HepG2 (cell line): ENCODE results near the gene MBD3. TPM values are rescaled to one million over a fixed set of nuclear protein-coding genes. Genes with fewer than 3 reads are reported as not detected.

Experiments
- ADNP ChIP-seq: sonication (generic); formaldehyde crosslinking; IDR thresholded peaks from 2 replicates; pipeline ENCODE4 v1.4.0; 2020; ENCODE audit warnings: missing genetic modification reagents
- AGO1 ChIP-seq: fragments of 200-400 bp; formaldehyde crosslinking; IDR thresholded peaks from 2 replicates; pipeline ENCODE4 v1.6.1; 2017; ENCODE audit warnings: mild to moderate bottlenecking, low read depth, low read length, moderate library complexity; ENCODE audit not compliant: poor library complexity, severe bottlenecking
- AHR ChIP-seq: IDR thresholded peaks from 2 replicates; pipeline ENCODE4 v1.6.1; 2018; ENCODE audit warnings: missing genetic modification reagents, missing compliant biosample characterization
- CBX2 ChIP-seq, 2 experiments: fragments of 200-600 bp in 1 of 2; sonication (generic); formaldehyde crosslinking in 1 of 2; IDR thresholded peaks; 2 replicates each; pipeline versions ENCODE4 v1.7.0 to v1.8.1; 2018 to 2022; ENCODE audit warnings: low read depth in 2 of 2, low read length in 1 of 2, mild to moderate bottlenecking in 1 of 2, missing genetic modification reagents in 1 of 2
- CHD2 ChIP-seq: IDR thresholded peaks from 2 replicates; pipeline ENCODE4 v1.6.1; 2011; ENCODE audit warnings: low read depth, low read length, improper control_type of control experiment
- FOXP4 ChIP-seq: sonication (generic); formaldehyde crosslinking; IDR thresholded peaks from 2 replicates; pipeline ENCODE4 v1.4.0; 2020; ENCODE audit warnings: missing genetic modification reagents
- KAT7 ChIP-seq: IDR thresholded peaks from 2 replicates; pipeline ENCODE4 v1.6.1; 2018; ENCODE audit warnings: borderline replicate concordance, missing compliant biosample characterization
- KLF12 ChIP-seq: sonication (generic); formaldehyde crosslinking; IDR thresholded peaks from 2 replicates; pipeline ENCODE4 v1.4.0; 2020; ENCODE audit warnings: missing genetic modification reagents, borderline replicate concordance
- LCORL ChIP-seq, 2 experiments: fragments of 450-650 bp in 1 of 2; sonication (generic) in 1 of 2; formaldehyde crosslinking in 1 of 2; IDR thresholded peaks; 2 replicates each; pipeline versions ENCODE4 v1.5.0 to v1.6.1; 2017 to 2020; ENCODE audit warnings: antibody characterized with exemption in 1 of 2, missing genetic modification reagents in 1 of 2
- PHF21A ChIP-seq: sonication (generic); formaldehyde crosslinking; IDR thresholded peaks from 2 replicates; pipeline ENCODE4 v1.5.0; 2020; ENCODE audit warnings: mild to moderate bottlenecking, missing genetic modification reagents
- POLR2G ChIP-seq: fragments of 200-400 bp; formaldehyde crosslinking; IDR thresholded peaks from 2 replicates; pipeline ENCODE4 v1.6.1; 2018; ENCODE audit warnings: mild to moderate bottlenecking, low read depth, low read length, moderate library complexity
- PPARG ChIP-seq: conservative IDR thresholded peaks from 2 replicates; pipeline ENCODE4 v1.6.1; 2016; ENCODE audit warnings: missing biosample characterization, missing genetic modification reagents
- RFX1 ChIP-seq: fragments of 450-650 bp; IDR thresholded peaks from 2 replicates; pipeline ENCODE4 v1.6.1; 2017
- YEATS2 ChIP-seq: sonication (generic); formaldehyde crosslinking; IDR thresholded peaks from 2 replicates; pipeline ENCODE4 v1.4.0; 2020; ENCODE audit warnings: missing genetic modification reagents, borderline replicate concordance
- YY1 ChIP-seq: IDR thresholded peaks from 2 replicates; pipeline ENCODE4 v1.6.1; 2011; ENCODE audit warnings: low read length, low read depth, moderate library complexity, mild to moderate bottlenecking; ENCODE audit not compliant: insufficient read depth, insufficient replicate concordance
- ZFP36 ChIP-seq: fragments of 150-350 bp; IDR thresholded peaks from 2 replicates; pipeline ENCODE4 v1.6.1; 2018; ENCODE audit warnings: borderline replicate concordance, low read length, low read depth; ENCODE audit not compliant: partially characterized antibody
- ZKSCAN1 ChIP-seq: fragments of 150-350 bp; IDR thresholded peaks from 2 replicates; pipeline ENCODE4 v1.6.1; 2014; ENCODE audit warnings: low read length
- ZMYM3 ChIP-seq: sonication (generic); formaldehyde crosslinking; IDR thresholded peaks from 2 replicates; pipeline ENCODE4 v1.5.1; 2020; ENCODE audit warnings: mild to moderate bottlenecking, missing genetic modification reagents
- ZNF34 ChIP-seq: sonication (generic); formaldehyde crosslinking; IDR thresholded peaks from 2 replicates; pipeline ENCODE4 v1.4.0; 2020; ENCODE audit warnings: mild to moderate bottlenecking, missing genetic modification reagents, borderline replicate concordance
- ZNF362 ChIP-seq: sonication (generic); formaldehyde crosslinking; IDR thresholded peaks from 2 replicates; pipeline ENCODE4 v1.4.0; 2020; ENCODE audit warnings: missing genetic modification reagents, mild to moderate bottlenecking, borderline replicate concordance
- ZNF432 ChIP-seq: sonication (generic); formaldehyde crosslinking; IDR thresholded peaks from 2 replicates; pipeline ENCODE4 v1.5.0; 2020; ENCODE audit warnings: missing genetic modification reagents, mild to moderate bottlenecking, borderline replicate concordance
- ZNF547 ChIP-seq: sonication (generic); formaldehyde crosslinking; IDR thresholded peaks from 2 replicates; pipeline ENCODE4 v1.5.1; 2020; ENCODE audit warnings: mild to moderate bottlenecking, missing genetic modification reagents
- ZNF570 ChIP-seq: sonication (generic); formaldehyde crosslinking; IDR thresholded peaks from 2 replicates; pipeline ENCODE4 v1.4.0; 2020; ENCODE audit warnings: mild to moderate bottlenecking, missing genetic modification reagents, borderline replicate concordance
- ZNF589 ChIP-seq: sonication (generic); formaldehyde crosslinking; conservative IDR thresholded peaks from 2 replicates; pipeline ENCODE4 v1.8.0; 2022; ENCODE audit warnings: mild to moderate bottlenecking, moderate library complexity, missing genetic modification reagents
- ZNF710 ChIP-seq: sonication (generic); formaldehyde crosslinking; IDR thresholded peaks from 2 replicates; pipeline ENCODE4 v1.5.0; 2020; ENCODE audit warnings: mild to moderate bottlenecking, missing genetic modification reagents, borderline replicate concordance
- ZNF761 ChIP-seq: sonication (generic); formaldehyde crosslinking; conservative IDR thresholded peaks from 2 replicates; pipeline ENCODE4 v1.4.0; 2020; ENCODE audit warnings: mild to moderate bottlenecking, missing genetic modification reagents
- ZNF780A ChIP-seq: sonication (generic); formaldehyde crosslinking; IDR thresholded peaks from 2 replicates; pipeline ENCODE4 v1.8.0; 2022; ENCODE audit warnings: mild to moderate bottlenecking, missing genetic modification reagents, moderate library complexity
- polyA plus RNA-seq, 8 experiments: library from polyadenylated mRNA; depleted of rRNA in 3 of 8; stranded (reverse) in 7 of 8; unstranded in 1 of 8; fragments of >200 nt; fragmentation: Illumina TruSeq in 4 of 8; extraction: Trizol in 4 of 8; gene quantifications; 2 replicates each; pipeline versions ENCODE4 v1.2.1 to v1.2.3, GENCODE V29; 2011 to 2016; ENCODE audit warnings: low read depth in 4 of 8, missing spikeins in 1 of 8, mixed read lengths in 1 of 8; ENCODE audit not compliant: insufficient read depth in 1 of 8
- total RNA-seq, 5 experiments: library from RNA; depleted of rRNA; stranded (reverse); fragments of >200 nt; fragmentation: Illumina TruSeq; extraction: Trizol; gene quantifications; 2 replicates each; pipeline ENCODE4 v1.2.3, GENCODE V29; 2016; ENCODE audit warnings: low read depth in 1 of 5

Gene MBD3
- total and polyA plus RNA-seq, 2 of the 13 experiments (the other 11 are each of a cell fraction or from before 2014, with no cell fraction given), result 21.2 to 76.9 TPM

- no peak for TF ChIP-seq KLF12 (CRISPR knock-in tag)
- peak; percentile 25 for TF ChIP-seq YY1
- 0 out of 2 replicates have a peak, but pooled peaks have one; percentile 19 for TF ChIP-seq ZNF780A (CRISPR knock-in tag)
- TF ChIP-seq CHD2, result no peak
- TF ChIP-seq ZNF432 (CRISPR knock-in tag), result no peak
- no peak for TF ChIP-seq YEATS2 (CRISPR knock-in tag)
- no peak for TF ChIP-seq CBX2 (IDR thresholded peaks at IDR 0.05; ENCODE audit: low read depth, low read length)
- no peak for TF ChIP-seq CBX2 (CRISPR knock-in tag; IDR thresholded peaks at IDR 0.05; ENCODE audit: low read depth)
- TF ChIP-seq ZFP36, result peak; percentile 99
- peak; percentile 99 for TF ChIP-seq ZMYM3 (CRISPR knock-in tag)
- TF ChIP-seq ZNF570 (CRISPR knock-in tag), result no peak
- no peak for TF ChIP-seq ZNF710
- peak; percentile 33 for TF ChIP-seq ZNF589
- TF ChIP-seq ZNF547 (CRISPR knock-in tag), result no peak
- peak; percentile 2; the same call in 1 of the 2 replicates for TF ChIP-seq PHF21A
- no peak for TF ChIP-seq RFX1
- TF ChIP-seq ADNP (CRISPR knock-in tag), result peak; percentile 65; the same call in 1 of the 2 replicates
- TF ChIP-seq AHR (CRISPR knock-in tag), result no peak
- 0 out of 2 replicates have a peak, but pooled peaks have one; percentile 58 for TF ChIP-seq ZNF34 (CRISPR knock-in tag)
- TF ChIP-seq LCORL (IDR thresholded peaks at IDR 0.05), result no peak
- no peak for TF ChIP-seq LCORL (CRISPR knock-in tag; IDR thresholded peaks at IDR 0.05)
- no peak for TF ChIP-seq ZNF362
- TF ChIP-seq ZNF761, result no peak
- TF ChIP-seq POLR2G, result no peak
- TF ChIP-seq PPARG, result peak; percentile 44
- TF ChIP-seq FOXP4 (CRISPR knock-in tag), result no peak
- no peak for TF ChIP-seq AGO1
- no peak for TF ChIP-seq ZKSCAN1
- TF ChIP-seq KAT7 (CRISPR knock-in tag), result no peak
Measured at GRCh38 chr19:1606138-1606651, 13.5 kb upstream of the MBD3 start (continued).
